NCI-H226 (cell line): ENCODE measurements around the gene CTBS.

ENCODE experiments used
- DNase-seq: peaks from one replicate; pipeline ENCODE4 v3.0.0-alpha.2; 2015

The CTBS gene

DNA sequence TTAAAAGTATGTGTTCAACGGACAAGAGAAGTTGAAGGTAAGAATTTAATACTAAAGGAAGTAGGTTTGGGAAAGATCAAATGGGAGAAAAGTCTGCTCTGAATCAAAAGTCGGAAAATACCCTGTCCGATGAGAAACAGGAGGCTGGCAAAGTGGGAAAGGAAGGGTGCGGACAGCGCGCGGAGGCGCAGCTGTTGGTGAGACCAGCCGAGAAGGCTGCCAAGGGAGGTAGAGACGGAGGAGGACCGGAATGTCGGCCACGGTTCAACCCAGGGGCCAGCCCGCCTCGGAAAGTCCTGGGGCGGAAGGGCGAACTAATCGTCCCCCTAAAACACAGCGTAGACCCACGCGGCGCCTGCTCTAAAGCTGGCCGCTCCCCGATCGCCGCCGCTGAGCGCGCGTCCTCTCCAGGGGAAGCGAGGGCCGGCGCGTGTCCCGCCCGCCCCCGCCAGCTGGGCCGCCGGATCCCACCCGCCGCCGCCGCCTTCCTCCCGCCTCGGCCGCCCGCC lies 68.7 kb downstream of the CTBS start:
- peak; percentile 43 for DNase-seq

- peak; percentile 62 for DNase-seq
Observed at GRCh38 chr1:84504580-84505492, 69.4 kb downstream of the CTBS start.

DNA sequence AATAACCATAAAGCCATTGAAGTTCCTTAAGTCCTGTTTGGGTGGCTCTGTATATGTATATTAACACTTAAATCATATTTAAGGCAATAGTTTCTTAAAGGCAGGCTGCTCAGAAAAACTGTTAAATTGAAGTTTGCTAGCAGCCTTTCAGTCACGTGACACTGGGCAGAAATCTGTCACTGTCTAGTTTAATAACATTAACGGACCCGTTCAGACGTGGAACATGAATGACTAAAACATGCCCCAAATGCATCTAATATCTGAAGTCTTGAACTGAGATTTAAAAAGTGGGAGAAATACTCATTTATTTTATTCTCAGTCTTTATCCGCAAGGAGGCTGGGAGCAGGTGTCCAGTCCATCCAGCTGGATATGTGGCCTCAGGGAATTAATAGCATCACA lies 71.3 kb downstream of the CTBS start:
- DNase-seq, result no peak
